MG63 (cell line): Measurements from ENCODE around the gene MRFAP1L1. TPM values are rescaled to one million over a fixed set of nuclear protein-coding genes. Genes with fewer than 3 reads are reported as not detected.
"Not testable (repeated sequence)": the region's sequence is repeated elsewhere in the genome, so short reads cannot be mapped to it uniquely, and the experiment has no call there.

ENCODE experiments used
- DNase-seq: peaks from one replicate; pipeline ENCODE4 v3.0.0-alpha.2; 2020
- H3K27me3 ChIP-seq: fragments of 250-450 bp; sonication (Bioruptor Pico); 2 replicates; pipeline ENCODE4 v1.5.1; 2020; ENCODE audit warnings: mild to moderate bottlenecking, moderate library complexity
- H3K36me3 ChIP-seq: fragments of 250-450 bp; sonication (Bioruptor Pico); 2 replicates; pipeline ENCODE4 v1.5.1; 2020; ENCODE audit warnings: mild to moderate bottlenecking, moderate library complexity
- H3K4me3 ChIP-seq: fragments of 250-450 bp; sonication (Bioruptor Pico); 2 replicates; pipeline ENCODE4 v1.5.1; 2020; ENCODE audit warnings: mild to moderate bottlenecking, moderate library complexity
- H3K9me3 ChIP-seq: fragments of 250-450 bp; sonication (Bioruptor Pico); 2 replicates; pipeline ENCODE4 v1.5.1; 2020; ENCODE audit warnings: mild to moderate bottlenecking, moderate library complexity
- total RNA-seq: library from RNA; depleted of rRNA; stranded (reverse); fragments of >200 nt; shearing (Covaris generic); gene quantifications from 2 replicates; pipeline ENCODE4 v1.2.3, GENCODE V29; 2014; ENCODE audit warnings: low replicate concordance; rRNA removed

Gene MRFAP1L1
- total RNA-seq: 22.8 and 36.4 TPM in 2 replicates

GRCh38 chr4:6709230-6710114, at the start of gene MRFAP1L1:
Gene MRFAP1L1 (minus strand): TSS chr4:6709865. CDS start chr4:6709629, 236 bp downstream.
- peak; percentile 96 for DNase-seq
- no peaks in the 10 kb centered on the region for H3K27me3 ChIP-seq
- H3K36me3 ChIP-seq: peaks cover 17% of the 10 kb centered on the region
- H3K9me3 ChIP-seq: no peaks in the 10 kb centered on the region
- H3K4me3 ChIP-seq: peak within 1 kb of the TSS; percentile 82

DNA sequence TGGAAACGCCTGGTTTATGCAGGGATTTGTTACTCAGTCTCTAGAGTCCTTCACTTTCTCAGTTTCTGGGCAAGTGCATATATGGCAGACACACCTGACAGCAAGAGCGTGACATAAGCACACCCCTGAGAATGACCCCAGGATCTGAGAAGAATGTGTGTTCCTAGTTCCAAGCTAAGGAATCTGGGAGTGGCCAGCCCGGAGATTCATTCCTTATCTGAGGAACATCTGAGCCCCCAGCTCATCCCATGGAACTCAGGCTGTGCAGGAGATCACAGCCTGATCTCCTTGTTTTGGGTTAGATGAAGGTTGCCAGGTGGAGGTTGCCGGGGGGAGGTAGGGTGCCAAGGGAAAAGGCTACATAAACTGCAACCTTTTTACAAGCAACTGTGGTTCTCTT, 49.1 kb upstream of the MRFAP1L1 start:
- no peaks in the 10 kb centered on the region for H3K27me3 ChIP-seq
- no peaks in the 10 kb centered on the region for H3K9me3 ChIP-seq
- no peak overlapping the region for H3K4me3 ChIP-seq
- no peak for DNase-seq
- no peaks in the 10 kb centered on the region for H3K36me3 ChIP-seq

- not testable (repeated sequence) for H3K4me3 ChIP-seq, H3K27me3 ChIP-seq, H3K36me3 ChIP-seq, H3K9me3 ChIP-seq, DNase-seq
These were observed 46.7 kb upstream of the MRFAP1L1 start for GRCh38 chr4:6756345-6756744.

DNA sequence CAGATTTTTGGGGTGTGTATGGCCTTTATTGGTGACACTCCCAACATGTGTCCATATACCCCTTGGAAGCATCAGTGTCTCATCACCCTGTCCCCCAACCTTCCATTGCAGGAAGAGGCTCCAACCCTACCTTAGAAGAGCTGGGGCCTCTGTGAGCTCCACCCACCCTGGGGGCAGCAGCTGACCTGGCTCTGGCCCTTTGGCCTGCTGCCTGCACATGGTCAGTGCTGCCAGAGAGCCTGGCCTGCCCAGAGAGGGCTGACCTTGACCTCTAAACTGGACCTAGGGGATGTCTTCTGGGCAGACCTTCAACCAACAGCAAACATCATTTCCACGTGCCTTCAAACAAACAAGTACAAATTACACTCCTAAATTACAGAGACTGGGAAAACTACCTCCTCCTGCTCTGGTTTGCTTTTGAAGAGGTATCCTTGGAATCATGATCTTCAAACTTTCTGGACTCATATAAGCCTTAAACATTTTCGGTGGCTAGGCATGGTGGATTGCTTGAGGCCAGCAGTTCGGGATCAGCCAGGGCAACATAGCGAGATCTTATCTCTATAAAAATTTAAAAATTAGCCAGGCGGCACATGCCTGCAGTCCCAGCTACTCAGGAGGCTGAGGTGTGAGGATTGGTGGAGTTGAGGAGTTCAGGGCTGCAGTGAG, 45.6 kb upstream of the MRFAP1L1 start:
- no peaks in the 10 kb centered on the region for H3K36me3 ChIP-seq
- no peak for DNase-seq
- no peak overlapping the region for H3K4me3 ChIP-seq
- no peaks in the 10 kb centered on the region for H3K9me3 ChIP-seq
- H3K27me3 ChIP-seq: no peaks in the 10 kb centered on the region

GRCh38 chr4:6754481-6755087, 44.9 kb upstream of the MRFAP1L1 start:
- H3K27me3 ChIP-seq: no peaks in the 10 kb centered on the region
- no peaks in the 10 kb centered on the region for H3K36me3 ChIP-seq
- DNase-seq: no peak
- H3K9me3 ChIP-seq: no peaks in the 10 kb centered on the region
- H3K4me3 ChIP-seq: no peak overlapping the region

DNA sequence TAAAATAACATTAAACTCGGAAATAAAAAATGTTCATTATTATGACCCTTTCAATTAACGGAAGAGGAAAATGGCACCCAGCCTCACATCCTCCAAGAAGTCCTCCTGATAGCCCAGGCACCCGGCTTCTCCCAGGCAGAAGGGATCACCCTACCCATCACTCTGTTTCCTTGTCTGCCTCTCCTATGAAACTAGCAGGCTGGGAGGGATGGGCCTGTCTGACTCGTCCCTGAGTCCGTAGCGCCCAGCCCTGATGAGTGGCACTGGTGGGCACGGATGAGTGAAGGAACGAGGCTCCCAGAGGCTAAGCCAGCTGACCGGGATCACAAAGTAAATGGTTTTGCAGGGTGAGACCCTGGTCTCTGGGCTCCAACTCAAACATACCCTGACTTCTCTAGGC, 44.2 kb upstream of the MRFAP1L1 start:
- DNase-seq: no peak
- no peaks in the 10 kb centered on the region for H3K36me3 ChIP-seq
- no peaks in the 10 kb centered on the region for H3K27me3 ChIP-seq
- H3K9me3 ChIP-seq: no peaks in the 10 kb centered on the region
- H3K4me3 ChIP-seq: no peak overlapping the region

GRCh38 chr4:6753103-6753560, 43.5 kb upstream of the MRFAP1L1 start:
- H3K27me3 ChIP-seq: no peaks in the 10 kb centered on the region
- H3K4me3 ChIP-seq: no peak overlapping the region
- DNase-seq: no peak
- H3K9me3 ChIP-seq: no peaks in the 10 kb centered on the region
- no peaks in the 10 kb centered on the region for H3K36me3 ChIP-seq

- no peak overlapping the region for H3K4me3 ChIP-seq
- no peaks in the 10 kb centered on the region for H3K36me3 ChIP-seq
- no peaks in the 10 kb centered on the region for H3K9me3 ChIP-seq
- no peaks in the 10 kb centered on the region for H3K27me3 ChIP-seq
- DNase-seq: no peak
These were observed 42.8 kb upstream of the MRFAP1L1 start for GRCh38 chr4:6752486-6752829.

- no peaks in the 10 kb centered on the region for H3K9me3 ChIP-seq
- no peak overlapping the region for H3K4me3 ChIP-seq
- H3K36me3 ChIP-seq: no peaks in the 10 kb centered on the region
- no peak for DNase-seq
- no peaks in the 10 kb centered on the region for H3K27me3 ChIP-seq
These were observed 42.2 kb upstream of the MRFAP1L1 start for GRCh38 chr4:6751611-6752485.

- DNase-seq: no peak
- Histone ChIP-seq H3K27me3 (no peaks in the 10 kb centered on the region), H3K36me3 (no peaks in the 10 kb centered on the region), H3K4me3 (no peak overlapping the region), H3K9me3 (no peaks in the 10 kb centered on the region)
These were observed 40.9 kb upstream of the MRFAP1L1 start for GRCh38 chr4:6750286-6751221.

DNA sequence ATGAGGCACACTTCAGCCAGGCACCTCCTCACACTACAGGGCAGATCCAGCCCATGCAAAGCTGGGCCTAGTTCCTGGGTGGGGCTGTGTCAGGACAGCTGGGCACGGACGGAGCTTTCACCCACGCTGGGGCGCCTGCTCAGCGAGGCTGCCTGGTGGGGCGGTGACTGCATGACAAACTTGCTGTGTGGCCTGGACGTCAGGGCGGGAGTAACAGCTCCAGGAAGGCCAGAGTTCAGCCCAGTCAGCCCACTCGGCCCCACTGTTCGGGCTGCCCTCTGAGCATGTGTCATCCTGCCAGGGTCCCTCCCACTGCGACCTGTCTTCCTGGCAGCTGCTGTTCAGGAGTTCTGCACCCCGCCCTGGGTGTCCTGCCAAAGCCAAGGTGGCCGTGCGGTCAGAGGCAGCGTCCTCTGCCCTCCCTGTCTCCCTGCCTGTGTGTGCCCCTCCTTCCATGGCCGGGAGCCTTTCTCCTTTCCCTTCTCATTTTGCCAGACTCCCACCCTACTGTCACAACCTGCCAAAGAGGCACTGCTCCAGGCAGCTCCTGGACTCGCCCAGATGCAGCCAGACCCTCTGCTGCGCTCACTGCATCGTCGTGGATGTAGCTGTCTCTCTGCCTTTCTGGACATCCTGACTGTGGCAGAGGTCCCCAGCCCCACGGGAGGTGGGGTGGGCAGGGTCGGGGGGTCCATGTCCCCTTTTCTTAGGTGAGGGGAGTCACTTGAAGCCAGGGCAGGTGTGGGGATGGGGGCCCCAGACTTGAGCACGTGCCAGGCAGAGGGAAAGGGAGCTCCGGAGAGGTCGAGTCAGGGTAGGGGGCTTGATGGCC, 39.9 kb upstream of the MRFAP1L1 start:
- no peak overlapping the region for H3K4me3 ChIP-seq
- no peaks in the 10 kb centered on the region for H3K36me3 ChIP-seq
- no peaks in the 10 kb centered on the region for H3K27me3 ChIP-seq
- DNase-seq: peak; percentile 54
- H3K9me3 ChIP-seq: no peaks in the 10 kb centered on the region

DNA sequence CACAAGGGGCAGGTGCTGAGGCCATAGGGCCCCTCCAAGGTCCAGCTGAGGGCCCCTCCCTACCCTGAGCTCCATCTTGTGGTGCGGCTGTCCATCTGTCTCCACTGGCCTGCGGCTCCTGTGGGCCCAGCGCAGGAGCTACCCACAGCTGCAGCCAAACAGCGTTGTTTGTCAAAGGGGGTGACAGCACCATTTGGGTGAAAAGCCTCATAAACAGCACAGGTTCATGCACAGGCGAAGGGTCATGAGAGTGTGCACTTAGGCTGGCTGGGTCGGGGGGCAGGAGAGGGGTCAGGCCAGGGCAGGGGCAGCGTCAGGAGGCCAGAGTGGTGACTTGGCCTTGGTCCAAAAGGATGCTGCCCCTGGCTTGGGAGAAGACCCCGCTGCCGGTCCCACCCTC, 38.6 kb upstream of the MRFAP1L1 start:
- H3K4me3 ChIP-seq: no peak overlapping the region
- no peak for DNase-seq

DNA sequence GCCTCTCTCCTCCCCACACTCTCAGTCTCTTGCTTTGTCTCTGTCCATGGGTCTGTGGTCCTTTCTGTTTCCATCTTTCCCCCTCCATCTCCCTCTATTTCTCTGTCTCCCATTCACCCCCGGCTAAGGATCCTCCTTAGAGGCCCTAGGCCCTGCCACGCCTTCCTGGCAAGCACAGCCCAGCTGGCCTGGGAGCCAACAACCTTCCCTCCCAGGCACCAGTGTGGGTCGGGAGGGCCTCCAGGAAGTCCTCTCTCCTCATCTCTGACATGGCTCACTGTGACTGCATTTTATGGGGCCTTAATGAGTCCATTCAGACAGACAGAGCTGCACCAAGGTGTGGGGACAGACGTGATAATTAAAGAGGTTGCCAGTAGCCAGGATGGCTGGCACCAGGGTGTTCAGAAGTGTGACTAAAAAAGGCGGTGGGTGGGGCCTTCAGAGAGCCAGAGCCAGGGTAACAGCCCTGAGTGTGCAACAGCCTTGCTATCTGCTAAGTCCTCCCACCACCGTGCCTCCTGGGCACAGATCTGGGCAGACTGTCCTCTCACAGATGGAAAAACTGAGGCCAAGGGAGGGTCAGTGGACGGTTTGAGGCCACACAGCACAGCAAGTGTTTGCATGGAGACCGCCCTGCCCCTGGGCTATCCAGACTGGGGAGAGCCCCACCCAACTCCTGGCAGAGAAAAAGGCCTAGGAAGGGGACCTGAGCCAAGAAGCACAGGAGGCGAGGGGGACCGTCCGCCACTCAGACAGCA, 37.8 kb upstream of the MRFAP1L1 start:
- peak; percentile 60 for DNase-seq
- no peak overlapping the region for H3K4me3 ChIP-seq
- no peaks in the 10 kb centered on the region for H3K9me3 ChIP-seq
- H3K27me3 ChIP-seq: no peaks in the 10 kb centered on the region
- H3K36me3 ChIP-seq: no peaks in the 10 kb centered on the region

More for the DNA sequence above, 38.6 kb upstream of the MRFAP1L1 start:
- H3K27me3 ChIP-seq: no peaks in the 10 kb centered on the region
- no peaks in the 10 kb centered on the region for H3K36me3 ChIP-seq
- no peaks in the 10 kb centered on the region for H3K9me3 ChIP-seq

GRCh38 chr4:6746721-6747293, 37.1 kb upstream of the MRFAP1L1 start:
- Histone ChIP-seq H3K4me3 (no peak overlapping the region), H3K36me3 (no peaks in the 10 kb centered on the region), H3K9me3 (no peaks in the 10 kb centered on the region), H3K27me3 (no peaks in the 10 kb centered on the region)
- no peak for DNase-seq
